CD4-positive, alpha-beta T cell treated with Interferon alpha-2 for 1 hour (primary cell): ENCODE data around the gene KRTAP20-2.

Experiments
- DNase-seq, 2 donors: peaks; one replicate each; pipeline ENCODE4 v3.0.0-alpha.2; 2020 to 2022

KRTAP20-2 gene

GRCh38 chr21:30634906-30635305 is at the start of gene KRTAP20-2:
TSS of gene KRTAP20-2 (plus strand) at chr21:30635206. CDS start at chr21:30635264, 58 bp downstream.
- DNase-seq, result no peak

DNA sequence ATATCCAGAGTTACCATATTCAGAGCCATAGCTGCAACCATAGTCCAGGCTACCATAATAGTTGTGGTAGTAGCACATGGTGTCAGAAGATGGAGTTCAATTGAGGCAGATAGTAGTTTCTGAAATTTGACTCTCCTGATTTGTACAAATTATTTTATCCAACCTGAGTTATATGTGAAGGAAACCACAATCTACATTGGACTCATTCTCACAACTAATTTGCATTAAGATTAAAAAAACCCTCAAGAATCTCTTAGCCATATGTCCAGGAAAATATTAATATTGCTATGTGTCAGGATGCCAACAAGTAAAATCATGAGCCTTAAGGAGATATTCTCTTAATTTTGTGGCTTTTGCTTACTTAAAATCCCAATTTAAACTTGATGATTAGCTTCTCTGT is 44.7 kb upstream of the KRTAP20-2 start, which contains the start of gene KRTAP22-2:
TSS of gene KRTAP22-2 (minus strand) at position 101 of the 400 bp plus-strand sequence.
- DNase-seq, result no peak

DNA sequence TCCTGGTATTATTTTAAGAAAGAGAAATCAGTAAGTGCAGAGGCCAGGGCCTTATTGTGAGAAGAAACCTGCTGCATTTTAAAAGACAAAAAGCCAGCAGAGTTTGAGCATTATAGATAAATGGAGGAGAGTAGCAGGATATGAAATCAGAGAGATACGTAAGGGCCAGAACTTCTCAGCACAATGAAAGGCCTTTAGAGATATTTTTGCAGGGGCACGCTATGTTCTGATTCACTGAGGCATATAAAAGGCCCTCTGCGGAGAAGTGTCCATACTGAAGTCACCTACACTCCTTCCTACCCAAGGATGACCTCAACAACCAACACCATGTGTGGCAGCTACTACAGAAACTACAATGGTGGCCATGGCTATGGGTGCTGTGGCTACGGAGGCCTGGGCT is 42.9 kb upstream of the KRTAP20-2 start, which contains the start of gene KRTAP6-3:
TSS of gene KRTAP6-3 (plus strand) at position 301 of the 400 bp plus-strand sequence. CDS start at position 307, 6 bp downstream.
- no peak for DNase-seq

DNA sequence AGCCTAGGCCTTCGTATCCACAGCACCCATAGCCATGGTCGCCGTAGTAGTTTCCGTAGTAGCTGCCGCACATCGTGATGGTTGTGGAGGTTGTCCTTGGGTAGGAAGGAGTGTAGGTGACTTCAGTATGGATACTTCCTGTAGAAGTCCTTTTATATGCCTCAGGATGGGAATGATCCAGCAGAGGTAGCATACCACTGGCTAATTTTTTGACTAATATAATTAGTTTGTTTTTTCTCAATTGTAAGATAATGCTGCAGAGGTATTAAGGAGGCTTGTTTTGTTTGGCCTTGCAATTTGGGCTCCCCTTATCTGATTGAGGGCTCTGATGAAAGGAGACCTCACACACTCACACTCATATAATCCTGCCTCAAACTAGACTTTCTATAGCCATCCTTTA is 36.2 kb upstream of the KRTAP20-2 start, which contains the start of gene KRTAP6-2:
TSS of gene KRTAP6-2 (minus strand) at position 101 of the 400 bp plus-strand sequence. CDS start at position 73, 28 bp downstream.
- DNase-seq, result no peak

DNA sequence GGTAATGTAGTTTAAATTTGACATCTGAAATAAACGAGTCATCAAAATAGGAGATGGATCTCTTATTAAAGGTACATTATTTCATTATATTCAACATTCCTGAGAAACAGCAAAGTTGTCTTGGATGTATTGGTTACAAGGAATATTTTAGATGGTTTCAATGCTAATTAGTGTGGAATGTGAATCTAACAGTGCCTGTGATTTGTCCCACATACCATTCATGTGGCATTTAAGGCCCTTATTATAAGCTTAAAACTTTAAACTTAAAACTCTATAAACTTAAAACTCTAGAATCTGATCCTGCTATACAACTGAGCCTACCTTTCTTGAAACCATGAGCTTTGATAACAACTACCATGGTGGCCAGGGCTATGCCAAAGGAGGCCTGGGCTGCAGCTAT is 34.2 kb upstream of the KRTAP20-2 start, which contains the start of gene KRTAP22-1:
TSS of gene KRTAP22-1 (plus strand) at position 301 of the 400 bp plus-strand sequence.
- no peak for DNase-seq

GRCh38 chr21:30605968-30606367 is 29.0 kb upstream of the KRTAP20-2 start:
- DNase-seq, result no peak

DNA sequence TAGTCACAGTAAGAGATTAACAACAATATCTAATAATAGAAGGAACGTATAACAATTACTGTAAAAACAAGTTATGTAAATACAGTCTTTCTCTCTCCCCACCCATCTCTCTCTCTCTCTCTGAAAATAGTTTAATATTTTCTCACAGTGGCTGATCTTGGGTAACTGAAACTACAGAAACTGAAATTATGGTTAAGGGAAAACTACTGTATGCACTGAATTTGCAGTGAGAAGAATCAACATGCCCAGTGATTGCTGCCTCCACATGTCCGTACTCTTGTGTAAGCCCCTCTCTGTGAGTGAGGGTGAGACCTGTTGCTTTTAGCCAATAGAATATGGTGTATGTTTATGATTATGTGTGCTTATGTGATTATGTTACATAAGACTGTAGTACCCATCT is 22.9 kb upstream of the KRTAP20-2 start:
- DNase-seq, result no peak

GRCh38 chr21:30613836-30614235 is 21.2 kb upstream of the KRTAP20-2 start, which contains the start of gene KRTAP6-1:
TSS of gene KRTAP6-1 (minus strand) at chr21:30613930. CDS start at chr21:30613904, 26 bp downstream.
- no peak for DNase-seq

DNA sequence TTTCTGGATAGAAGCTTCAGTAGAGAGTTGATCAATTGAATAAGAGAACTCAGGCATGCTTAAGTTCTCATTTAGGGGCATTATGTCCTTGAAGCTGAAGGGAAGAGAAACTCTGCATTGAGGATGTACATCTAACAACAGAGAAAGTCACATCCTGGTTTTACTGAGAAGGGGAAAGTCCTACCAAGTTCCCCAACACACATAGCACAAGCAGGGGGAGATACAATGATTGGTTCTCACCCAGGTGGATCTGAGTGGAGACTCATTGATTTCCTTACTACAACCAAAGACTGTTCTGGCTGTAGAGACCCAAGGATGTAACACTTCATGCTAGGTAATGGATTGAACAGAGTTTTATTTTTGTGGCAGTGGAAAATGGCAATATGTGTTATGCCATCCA is 19.8 kb upstream of the KRTAP20-2 start:
- no peak for DNase-seq

GRCh38 chr21:30616125-30616524 is 18.9 kb upstream of the KRTAP20-2 start, which contains the start of gene KRTAP20-1:
TSS of gene KRTAP20-1 (plus strand) at chr21:30616425. CDS start at chr21:30616455, 30 bp downstream.
- no peak for DNase-seq

- no peak for DNase-seq
Measured at GRCh38 chr21:30620080-30620479, 14.9 kb upstream of the KRTAP20-2 start.

GRCh38 chr21:30620522-30620921 is 14.5 kb upstream of the KRTAP20-2 start, which contains the start of gene KRTAP20-4:
TSS of gene KRTAP20-4 (plus strand) at chr21:30620627.
- DNase-seq, result no peak

GRCh38 chr21:30623362-30623761 is 11.6 kb upstream of the KRTAP20-2 start:
- no peak for DNase-seq

GRCh38 chr21:30625449-30626165 is 9.4 kb upstream of the KRTAP20-2 start:
- DNase-seq, result no peak

GRCh38 chr21:30628109-30628508 is 6.9 kb upstream of the KRTAP20-2 start:
- no peak for DNase-seq

DNA sequence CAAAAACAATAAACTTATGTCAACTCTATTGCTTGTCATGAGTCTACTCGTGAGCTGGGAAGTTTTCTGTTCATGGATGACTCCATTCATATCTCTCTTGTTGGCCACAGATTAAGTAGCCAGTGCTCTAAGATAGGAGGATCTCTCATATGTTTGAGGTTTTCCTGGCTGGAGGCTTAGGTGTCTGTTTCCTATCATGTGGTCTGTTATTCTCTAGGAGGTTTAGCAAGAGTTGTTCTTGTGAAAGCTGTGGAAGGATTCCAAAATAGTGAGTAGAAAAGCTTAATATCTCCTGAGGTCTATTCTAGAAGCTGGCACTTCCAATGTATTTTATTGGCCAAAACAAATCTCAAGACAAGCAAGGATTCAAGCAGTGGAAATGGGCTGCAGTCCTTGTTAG is 5.8 kb upstream of the KRTAP20-2 start:
- DNase-seq, result no peak

DNA sequence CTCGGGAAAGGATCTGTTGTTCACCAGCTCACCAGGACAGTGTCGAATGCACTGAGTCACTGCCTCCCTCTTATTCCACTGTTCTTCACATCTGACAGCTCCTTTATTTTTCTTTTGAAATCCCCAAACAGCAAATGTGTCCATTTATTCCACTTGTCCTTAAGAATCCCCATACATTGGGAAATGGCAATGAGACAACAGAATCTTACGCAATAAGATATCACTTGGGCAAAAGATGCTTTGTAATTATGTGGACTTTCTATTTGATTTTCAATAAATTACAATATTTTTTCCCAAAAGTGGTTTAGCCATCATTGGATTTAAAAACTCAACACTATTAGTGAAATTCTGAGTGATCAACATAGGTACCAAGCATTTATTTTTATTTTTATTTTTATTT is 3.7 kb downstream of the KRTAP20-2 start:
- no peak for DNase-seq

GRCh38 chr21:30642564-30642963 is 7.6 kb downstream of the KRTAP20-2 start, which contains the start of gene KRTAP20-3:
TSS of gene KRTAP20-3 (plus strand) at chr21:30642864.
- no peak for DNase-seq

- no peak for DNase-seq
Measured at GRCh38 chr21:30646904-30647414, 12.0 kb downstream of the KRTAP20-2 start.

GRCh38 chr21:30652891-30653290 is 17.9 kb downstream of the KRTAP20-2 start:
- no peak for DNase-seq

DNA sequence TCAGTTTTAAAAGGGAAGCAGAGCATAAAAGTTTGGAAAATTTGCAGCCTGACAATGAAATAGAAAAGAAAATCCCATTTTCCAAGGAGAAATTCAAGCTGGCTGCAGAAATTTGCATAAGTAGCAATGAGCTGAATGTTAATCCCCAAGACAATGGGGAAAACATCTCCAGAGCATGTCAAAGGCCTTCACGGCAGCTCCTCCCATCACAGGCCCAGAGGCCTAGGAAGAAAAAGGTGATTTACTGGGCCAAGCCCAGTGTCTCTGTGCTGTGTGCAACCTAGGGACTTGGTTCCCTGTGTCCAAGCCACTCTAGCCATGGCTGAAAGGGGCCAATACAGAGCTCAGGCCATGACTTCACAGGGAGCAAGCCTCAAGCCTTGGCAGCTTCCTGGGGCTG is 33.8 kb downstream of the KRTAP20-2 start:
- no peak for DNase-seq

GRCh38 chr21:30672985-30673650 is 38.1 kb downstream of the KRTAP20-2 start:
- no peak for DNase-seq

DNA sequence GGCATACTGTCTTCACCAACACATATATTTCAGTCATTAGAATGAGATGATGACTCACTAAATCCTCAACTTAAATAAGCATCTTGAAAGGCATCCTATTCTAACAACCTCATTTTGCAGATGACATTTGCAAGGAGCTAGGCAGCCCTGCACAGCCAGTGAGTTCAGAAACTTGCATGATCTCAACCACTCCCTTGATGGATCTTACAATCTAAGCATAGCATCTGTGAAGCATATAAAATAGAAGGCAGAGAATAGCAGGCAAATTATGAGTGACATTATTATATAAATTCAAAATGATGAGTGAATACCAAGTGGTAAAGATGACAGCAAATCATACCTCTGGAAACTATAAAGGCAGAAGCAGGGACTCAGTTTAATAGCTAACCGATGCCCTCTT is 39.3 kb downstream of the KRTAP20-2 start:
- no peak for DNase-seq
